HepG2 (cell line): ENCODE results near the gene CES2. TPM values are rescaled to one million over a fixed set of nuclear protein-coding genes. Genes with fewer than 3 reads are reported as not detected.

Source experiments
- CBX5 ChIP-seq: sonication (generic); formaldehyde crosslinking; IDR thresholded peaks from 2 replicates; pipeline ENCODE4 v1.4.0; 2020; ENCODE audit warnings: missing genetic modification reagents, borderline replicate concordance
- EED ChIP-seq: sonication (generic); formaldehyde crosslinking; IDR thresholded peaks from 2 replicates; pipeline ENCODE4 v1.5.0; 2020; ENCODE audit warnings: mild to moderate bottlenecking, missing genetic modification reagents
- FLYWCH1 ChIP-seq: sonication (generic); formaldehyde crosslinking; IDR thresholded peaks from 2 replicates; pipeline ENCODE4 v1.8.1; 2023; ENCODE audit warnings: mild to moderate bottlenecking, missing genetic modification reagents
- HMG20A ChIP-seq: IDR thresholded peaks from 2 replicates; pipeline ENCODE4 v1.6.1; 2016; ENCODE audit warnings: borderline replicate concordance
- KDM3A ChIP-seq: IDR thresholded peaks from 2 replicates; pipeline ENCODE4 v1.6.1; 2018; ENCODE audit warnings: low read depth, missing compliant biosample characterization
- MTA1 ChIP-seq: sonication (generic); formaldehyde crosslinking; IDR thresholded peaks from 2 replicates; pipeline ENCODE4 v1.4.0; 2020; ENCODE audit warnings: missing genetic modification reagents, mild to moderate bottlenecking, borderline replicate concordance
- MXD1 ChIP-seq: sonication (generic); formaldehyde crosslinking; IDR thresholded peaks from 2 replicates; pipeline ENCODE4 v1.4.0; 2020; ENCODE audit warnings: mild to moderate bottlenecking, missing genetic modification reagents
- NAIF1 ChIP-seq: sonication (generic); formaldehyde crosslinking; IDR thresholded peaks from 2 replicates; pipeline ENCODE4 v1.5.0; 2020; ENCODE audit warnings: mild to moderate bottlenecking, missing genetic modification reagents, borderline replicate concordance
- NCOA5 ChIP-seq: sonication (generic); formaldehyde crosslinking; IDR thresholded peaks from 2 replicates; pipeline ENCODE4 v1.4.0; 2020; ENCODE audit warnings: missing genetic modification reagents
- PBX3 ChIP-seq: sonication (generic); formaldehyde crosslinking; IDR thresholded peaks from 2 replicates; pipeline ENCODE4 v1.8.1; 2023; ENCODE audit warnings: missing genetic modification reagents, inconsistent platforms, borderline replicate concordance
- PHF8 ChIP-seq: sonication (generic); formaldehyde crosslinking; IDR thresholded peaks from 2 replicates; pipeline ENCODE4 v1.5.0; 2020; ENCODE audit warnings: missing genetic modification reagents
- POLR2AphosphoS2 ChIP-seq: IDR thresholded peaks from 2 replicates; pipeline ENCODE4 v1.6.1; 2011; ENCODE audit warnings: low read depth, low read length, improper control_type of control experiment
- POLR2AphosphoS5 ChIP-seq: IDR thresholded peaks from 2 replicates; pipeline ENCODE4 v1.6.1; 2012; ENCODE audit warnings: low read depth, low read length
- PRDM4 ChIP-seq: sonication (generic); formaldehyde crosslinking; IDR thresholded peaks from 2 replicates; pipeline ENCODE4 v1.9.0; 2021; ENCODE audit warnings: missing genetic modification reagents, borderline replicate concordance
- RXRA ChIP-seq: sonication (generic); formaldehyde crosslinking; IDR thresholded peaks from 2 replicates; pipeline ENCODE4 v1.5.1; 2020; ENCODE audit warnings: missing genetic modification reagents
- SETDB1 ChIP-seq: sonication (generic); formaldehyde crosslinking; IDR thresholded peaks from 2 replicates; pipeline ENCODE4 v1.5.1; 2020; ENCODE audit warnings: missing genetic modification reagents, mild to moderate bottlenecking, borderline replicate concordance
- SIX4 ChIP-seq: sonication (generic); formaldehyde crosslinking; IDR thresholded peaks from 2 replicates; pipeline ENCODE4 v1.4.0; 2020; ENCODE audit warnings: missing genetic modification reagents
- TP53 ChIP-seq: sonication (generic); formaldehyde crosslinking; conservative IDR thresholded peaks from 2 replicates; pipeline ENCODE4 v1.4.0; 2020; ENCODE audit warnings: missing genetic modification reagents
- ZFP90 ChIP-seq: sonication (generic); formaldehyde crosslinking; IDR thresholded peaks from 2 replicates; pipeline ENCODE4 v1.8.0; 2022; ENCODE audit warnings: missing genetic modification reagents, mild to moderate bottlenecking, inconsistent platforms, borderline replicate concordance
- ZNF121 ChIP-seq: sonication (generic); formaldehyde crosslinking; IDR thresholded peaks from 2 replicates; pipeline ENCODE4 v1.5.0; 2020; ENCODE audit warnings: mild to moderate bottlenecking, missing genetic modification reagents
- ZNF276 ChIP-seq: sonication (generic); formaldehyde crosslinking; IDR thresholded peaks from 2 replicates; pipeline ENCODE4 v1.4.0; 2020; ENCODE audit warnings: mild to moderate bottlenecking, low read depth, missing genetic modification reagents
- ZNF280B ChIP-seq: sonication (generic); formaldehyde crosslinking; IDR thresholded peaks from 2 replicates; pipeline ENCODE4 v1.5.0; 2020; ENCODE audit warnings: missing genetic modification reagents, mild to moderate bottlenecking, borderline replicate concordance
- ZNF33B ChIP-seq: sonication (generic); formaldehyde crosslinking; IDR thresholded peaks from 2 replicates; pipeline ENCODE4 v1.5.1; 2020; ENCODE audit warnings: mild to moderate bottlenecking, missing genetic modification reagents
- ZNF556 ChIP-seq: sonication (generic); formaldehyde crosslinking; IDR thresholded peaks from 2 replicates; pipeline ENCODE4 v1.4.0; 2020; ENCODE audit warnings: mild to moderate bottlenecking, missing genetic modification reagents, borderline replicate concordance
- ZNF768 ChIP-seq: sonication (generic); formaldehyde crosslinking; IDR thresholded peaks from 2 replicates; pipeline ENCODE4 v1.4.0; 2020; ENCODE audit warnings: missing genetic modification reagents
- ZNF776 ChIP-seq: sonication (generic); formaldehyde crosslinking; IDR thresholded peaks from 2 replicates; pipeline ENCODE4 v1.4.0; 2020; ENCODE audit warnings: mild to moderate bottlenecking, missing genetic modification reagents
- polyA plus RNA-seq, 8 experiments: library from polyadenylated mRNA; depleted of rRNA in 3 of 8; stranded (reverse) in 7 of 8; unstranded in 1 of 8; fragments of >200 nt; fragmentation: Illumina TruSeq in 4 of 8; extraction: Trizol in 4 of 8; gene quantifications; 2 replicates each; pipeline versions ENCODE4 v1.2.1 to v1.2.3, GENCODE V29; 2011 to 2016; ENCODE audit warnings: low read depth in 4 of 8, missing spikeins in 1 of 8, mixed read lengths in 1 of 8; ENCODE audit not compliant: insufficient read depth in 1 of 8
- total RNA-seq, 5 experiments: library from RNA; depleted of rRNA; stranded (reverse); fragments of >200 nt; fragmentation: Illumina TruSeq; extraction: Trizol; gene quantifications; 2 replicates each; pipeline ENCODE4 v1.2.3, GENCODE V29; 2016; ENCODE audit warnings: low read depth in 1 of 5

Gene CES2
- total and polyA plus RNA-seq, 2 of the 13 experiments (the other 11 are each of a cell fraction or from before 2014, with no cell fraction given): 50.6 to 63.8 TPM

GRCh38 chr16:66918355-66918754, 17.0 kb upstream of the CES2 start (continued):
- no peak for TF ChIP-seq PHF8
- TF ChIP-seq KDM3A (CRISPR knock-in tag): no peak
- no peak for TF ChIP-seq EED
- TF ChIP-seq ZNF33B (CRISPR knock-in tag): no peak
- 0 out of 2 replicates have a peak, but pooled peaks have one; percentile 22 for TF ChIP-seq ZNF280B (CRISPR knock-in tag)
- TF ChIP-seq MTA1 (CRISPR knock-in tag): no peak
- TF ChIP-seq POLR2AphosphoS2: no peak
- TF ChIP-seq CBX5 (CRISPR knock-in tag): no peak
- no peak for TF ChIP-seq RXRA
- TF ChIP-seq ZFP90 (CRISPR knock-in tag): no peak
- TF ChIP-seq MXD1 (CRISPR knock-in tag): no peak
- no peak for TF ChIP-seq ZNF768 (CRISPR knock-in tag)
- no peak for TF ChIP-seq PRDM4 (CRISPR knock-in tag)
- no peak for TF ChIP-seq NAIF1 (CRISPR knock-in tag)
- no peak for TF ChIP-seq TP53
- TF ChIP-seq ZNF276 (CRISPR knock-in tag): no peak
- no peak for TF ChIP-seq POLR2AphosphoS5
- 0 out of 2 replicates have a peak, but pooled peaks have one; percentile 65 for TF ChIP-seq ZNF776
- no peak for TF ChIP-seq NCOA5 (CRISPR knock-in tag)
- no peak for TF ChIP-seq ZNF121
- no peak for TF ChIP-seq HMG20A (CRISPR knock-in tag)
- TF ChIP-seq ZNF556 (CRISPR knock-in tag): no peak
- TF ChIP-seq FLYWCH1 (CRISPR knock-in tag): no peak
- TF ChIP-seq PBX3 (CRISPR knock-in tag): no peak
- TF ChIP-seq SETDB1 (CRISPR knock-in tag): no peak
- no peak for TF ChIP-seq SIX4
